ENCODE data around the gene LTA. TPM values are rescaled to one million over a fixed set of nuclear protein-coding genes. Genes with fewer than 3 reads are reported as not detected.
"Not testable (repeated sequence)": the region's sequence is repeated elsewhere in the genome, so short reads cannot be mapped to it uniquely, and the experiment has no call there.

Gene LTA
- total RNA-seq, 2 donors from 2014 or later: 19.9 to 26.0 TPM

- no peaks in the 10 kb centered on the region for H3K36me3 Mint-ChIP-seq (ENCODE audit: low read depth)
- peak; percentile 70 to 81 (median 75) for DNase-seq
- H3K27ac Mint-ChIP-seq: peak within 1 kb of the TSS; percentile 94
These were observed 24.9 kb upstream of the LTA start, which contains the start of gene NFKBIL1 for GRCh38 chr6:31546958-31547726. Gene NFKBIL1 (plus strand): TSS chr6:31547608. CDS start chr6:31547695, 87 bp downstream.

GRCh38 chr6:31547727-31548543 is 24.2 kb upstream of the LTA start:
- DNase-seq (no peak), ATAC-seq (no peak)
- Mint-ChIP-seq H3K4me3 (peak overlapping the region; percentile 98), H3K36me3 (ENCODE audit: low read depth) (no peaks in the 10 kb centered on the region), H3K27me3 (no peaks in the 10 kb centered on the region), H3K27ac (peak overlapping the region; percentile 94), H3K4me1 (peaks cover 27% of the 10 kb centered on the region)
- H3K9me3 ChIP-seq (ENCODE audit: control insufficient read depth, low read length, poor library complexity, severe bottlenecking): no peaks in the 10 kb centered on the region

More at GRCh38 chr6:31546958-31547726, 24.9 kb upstream of the LTA start, which contains the start of gene NFKBIL1:
- peak; percentile 86 for ATAC-seq
- no peaks in the 10 kb centered on the region for H3K9me3 ChIP-seq (ENCODE audit: control insufficient read depth, low read length, poor library complexity, severe bottlenecking)
- Mint-ChIP-seq H3K27me3 (no peaks in the 10 kb centered on the region), H3K4me3 (peak within 1 kb of the TSS; percentile 98), H3K4me1 (peaks cover 29% of the 10 kb centered on the region)

- no peaks in the 10 kb centered on the region for H3K36me3 Mint-ChIP-seq (ENCODE audit: low read depth)
These were observed 23.6 kb upstream of the LTA start for GRCh38 chr6:31548544-31548873.

GRCh38 chr6:31551371-31551770 is 20.7 kb upstream of the LTA start:
- not testable (repeated sequence) for H3K27ac Mint-ChIP-seq; H3K27me3 Mint-ChIP-seq; H3K9me3 ChIP-seq (ENCODE audit: control insufficient read depth, low read length, poor library complexity, severe bottlenecking); H3K4me3 Mint-ChIP-seq; H3K36me3 Mint-ChIP-seq (ENCODE audit: low read depth)
- peaks cover 21% of the 10 kb centered on the region for H3K4me1 Mint-ChIP-seq
- ATAC-seq: peak; percentile 18
- DNase-seq: peak; percentile 39 to 54 (median 53)

More at GRCh38 chr6:31548544-31548873, 23.6 kb upstream of the LTA start:
- DNase-seq (no peak), ATAC-seq (no peak)
- no peaks in the 10 kb centered on the region for H3K9me3 ChIP-seq (ENCODE audit: control insufficient read depth, low read length, poor library complexity, severe bottlenecking)
- H3K4me3 Mint-ChIP-seq: peak overlapping the region; percentile 98
- H3K4me1 Mint-ChIP-seq: peaks cover 24% of the 10 kb centered on the region
- peak overlapping the region; percentile 94 for H3K27ac Mint-ChIP-seq
- no peaks in the 10 kb centered on the region for H3K27me3 Mint-ChIP-seq

- H3K9me3 ChIP-seq (ENCODE audit: control insufficient read depth, low read length, poor library complexity, severe bottlenecking): no peaks in the 10 kb centered on the region
- ATAC-seq: no peak
- Mint-ChIP-seq H3K27me3 (no peaks in the 10 kb centered on the region), H3K27ac (peak overlapping the region; percentile 45), H3K36me3 (ENCODE audit: low read depth) (peaks cover 5% of the 10 kb centered on the region), H3K4me1 (peaks cover 41% of the 10 kb centered on the region), H3K4me3 (peak overlapping the region; percentile 58)
- no peak for DNase-seq
These were observed 15.8 kb upstream of the LTA start for GRCh38 chr6:31556307-31556706.

GRCh38 chr6:31557443-31558317 is 14.4 kb upstream of the LTA start:
- peaks cover 47% of the 10 kb centered on the region for H3K4me1 Mint-ChIP-seq
- no peaks in the 10 kb centered on the region for H3K9me3 ChIP-seq (ENCODE audit: control insufficient read depth, low read length, poor library complexity, severe bottlenecking)
- peak overlapping the region; percentile 95 for H3K27ac Mint-ChIP-seq
- DNase-seq: no peak
- H3K4me3 Mint-ChIP-seq: peak overlapping the region; percentile 94
- no peak for ATAC-seq
- H3K36me3 Mint-ChIP-seq (ENCODE audit: low read depth): peaks cover 8% of the 10 kb centered on the region
- H3K27me3 Mint-ChIP-seq: no peaks in the 10 kb centered on the region

- H3K36me3 Mint-ChIP-seq (ENCODE audit: low read depth): peaks cover 8% of the 10 kb centered on the region
- peak overlapping the region; percentile 95 for H3K27ac Mint-ChIP-seq
- no peak for ATAC-seq
- no peak for DNase-seq
- no peaks in the 10 kb centered on the region for H3K9me3 ChIP-seq (ENCODE audit: control insufficient read depth, low read length, poor library complexity, severe bottlenecking)
- H3K4me3 Mint-ChIP-seq: peak overlapping the region; percentile 94
- H3K27me3 Mint-ChIP-seq: no peaks in the 10 kb centered on the region
- H3K4me1 Mint-ChIP-seq: peaks cover 51% of the 10 kb centered on the region
These were observed 13.8 kb upstream of the LTA start for GRCh38 chr6:31558318-31558625.

- Mint-ChIP-seq H3K27ac (peak overlapping the region; percentile 95), H3K4me1 (peaks cover 53% of the 10 kb centered on the region), H3K36me3 (ENCODE audit: low read depth) (peaks cover 9% of the 10 kb centered on the region), H3K4me3 (peak overlapping the region; percentile 94), H3K27me3 (no peaks in the 10 kb centered on the region)
- ATAC-seq (peak; percentile 83), DNase-seq (peak; percentile 32 to 63 (median 44))
- H3K9me3 ChIP-seq (ENCODE audit: control insufficient read depth, low read length, poor library complexity, severe bottlenecking): no peaks in the 10 kb centered on the region
These were observed 13.2 kb upstream of the LTA start for GRCh38 chr6:31558631-31559500.

- H3K4me1 Mint-ChIP-seq: peaks cover 57% of the 10 kb centered on the region
- H3K27ac Mint-ChIP-seq: peak overlapping the region; percentile 95
- peaks cover 10% of the 10 kb centered on the region for H3K36me3 Mint-ChIP-seq (ENCODE audit: low read depth)
- no peaks in the 10 kb centered on the region for H3K9me3 ChIP-seq (ENCODE audit: control insufficient read depth, low read length, poor library complexity, severe bottlenecking)
- H3K4me3 Mint-ChIP-seq: peak overlapping the region; percentile 94
- DNase-seq (no peak), ATAC-seq (peak; percentile 23)
- no peaks in the 10 kb centered on the region for H3K27me3 Mint-ChIP-seq
These were observed 12.5 kb upstream of the LTA start for GRCh38 chr6:31559606-31559957.

- Mint-ChIP-seq H3K36me3 (ENCODE audit: low read depth) (peaks cover 14% of the 10 kb centered on the region), H3K4me3 (peak overlapping the region; percentile 94), H3K4me1 (peaks cover 60% of the 10 kb centered on the region), H3K27ac (peak overlapping the region; percentile 95), H3K27me3 (no peaks in the 10 kb centered on the region)
- no peak for DNase-seq
- peak; percentile 65 for ATAC-seq
- no peaks in the 10 kb centered on the region for H3K9me3 ChIP-seq (ENCODE audit: control insufficient read depth, low read length, poor library complexity, severe bottlenecking)
These were observed 12.0 kb upstream of the LTA start for GRCh38 chr6:31559958-31560696.

- Mint-ChIP-seq H3K27me3 (no peaks in the 10 kb centered on the region), H3K27ac (peak overlapping the region; percentile 95), H3K36me3 (ENCODE audit: low read depth) (peaks cover 14% of the 10 kb centered on the region), H3K4me1 (peaks cover 66% of the 10 kb centered on the region), H3K4me3 (peak overlapping the region; percentile 94)
- no peak for DNase-seq
- H3K9me3 ChIP-seq (ENCODE audit: control insufficient read depth, low read length, poor library complexity, severe bottlenecking): no peaks in the 10 kb centered on the region
- ATAC-seq: no peak
These were observed 11.4 kb upstream of the LTA start for GRCh38 chr6:31560697-31561058.
